K562 (cell line): ENCODE measurements around the gene RBBP7. TPM values are rescaled to one million over a fixed set of nuclear protein-coding genes. Genes with fewer than 3 reads are reported as not detected.
A peak's percentile ranks its signal among the peaks of the same experiment; 100 is the strongest.

Experiments
- ATAC-seq: fragments of 200-7000 bp; cut with Tn5 transposase; 3 replicates; pipeline ENCODE4 v1.9.1; 2020; ENCODE audit warnings: moderate library complexity
- BruUV-seq: library from RNA; stranded (reverse); fragments of 400-500 nt; replicated peaks from 2 replicates; lab custom pipeline; 2021; lab: Mats Ljungman, UMichigan
- CTCF ChIA-PET: fragments of 300-600 bp; formaldehyde crosslinking; extraction: SDS; loops from one replicate; lab custom pipeline; 2021; ENCODE audit warnings: low intra/inter-chr PET ratio; lab: Yijun Ruan, JAX
- POLR2A ChIA-PET: fragments of 300-600, 350-650 bp; sonication (Branson Sonifier 250); formaldehyde crosslinking; extraction: SDS; loops from one replicate; lab custom pipeline; 2021; ENCODE audit warnings: antibody characterized with exemption, inconsistent platforms; lab: Yijun Ruan, JAX
- DNase-seq, 4 experiments: peaks; one replicate each; pipeline versions ENCODE4 v3.0.0 to v3.0.0-alpha.2; 2011 to 2018; ENCODE audit warnings: low spot score in 3 of 4, mixed read lengths in 3 of 4; ENCODE audit errors: extremely low read depth in 1 of 4
- FAIRE-seq: peaks from 2 replicates; lab custom pipeline; 2011; peaks lifted over from hg19 to GRCh38; lab: Jason Lieb, UNC
- H2AFZ ChIP-seq: 2 replicates; pipeline ENCODE4 v1.6.0; 2011; ENCODE audit warnings: low read depth, low read length, control low read depth, inconsistent platforms
- H3K27ac ChIP-seq: fragments of 200-600 bp; 3 replicates; pipeline ENCODE4 v1.8.0; 2011; ENCODE audit warnings: low read depth, mild to moderate bottlenecking, control low read depth, inconsistent platforms, low read length, moderate library complexity, mixed read lengths; ENCODE audit errors: extremely low read depth
- H3K27me3 ChIP-seq, 2 experiments: fragments of 300-600 bp in 1 of 2; 2 replicates in 1 of 2; 3 replicates in 1 of 2; pipeline versions ENCODE4 v1.6.0 to v1.8.0; 2011; ENCODE audit warnings: inconsistent platforms in 2 of 2, low read length in 2 of 2, mild to moderate bottlenecking in 1 of 2, mixed read lengths in 1 of 2, moderate library complexity in 1 of 2; ENCODE audit not compliant: control insufficient read depth in 2 of 2, insufficient read depth in 2 of 2
- H3K36me3 ChIP-seq: fragments of 300-600 bp; 3 replicates; pipeline ENCODE4 v1.8.0; 2011; ENCODE audit warnings: mild to moderate bottlenecking, low read length, inconsistent platforms; ENCODE audit not compliant: control insufficient read depth, insufficient read depth
- H3K4me1 ChIP-seq, 2 experiments: fragments of 200-600 bp in 1 of 2; replicated peaks in 1 of 2; 2 replicates in 1 of 2; 3 replicates in 1 of 2; pipeline versions ENCODE4 v1.5.1 to v1.8.0; 2011; ENCODE audit warnings: inconsistent platforms in 2 of 2, low read length in 2 of 2, mild to moderate bottlenecking in 1 of 2, mixed read lengths in 1 of 2, moderate library complexity in 1 of 2; ENCODE audit not compliant: control insufficient read depth in 2 of 2, insufficient read depth in 2 of 2
- H3K4me2 ChIP-seq: 2 replicates; pipeline ENCODE4 v1.6.1; 2011; ENCODE audit warnings: low read length, control low read depth, inconsistent platforms, mixed read lengths; ENCODE audit not compliant: insufficient read depth
- H3K4me3 ChIP-seq: fragments of 200-600 bp; sonication (generic), shearing (Covaris generic); 2 replicates; pipeline ENCODE4 v1.5.1; 2016; ENCODE audit warnings: control low read depth, inconsistent platforms
- H3K79me2 ChIP-seq: fragments of 200-600 bp; 3 replicates; pipeline ENCODE4 v1.8.0; 2011; ENCODE audit warnings: low read length, inconsistent platforms; ENCODE audit not compliant: control insufficient read depth, insufficient read depth
- H3K9ac ChIP-seq, 2 experiments: 2 replicates each; pipeline versions ENCODE4 v1.6.0 to v1.6.1; 2011; ENCODE audit warnings: low read depth in 2 of 2, low read length in 2 of 2, control low read depth in 1 of 2, inconsistent platforms in 1 of 2, mild to moderate bottlenecking in 1 of 2, mixed read lengths in 1 of 2; ENCODE audit not compliant: insufficient read depth in 1 of 2
- H3K9me1 ChIP-seq: one replicate; pipeline ENCODE4 v1.6.0; 2011; ENCODE audit warnings: inconsistent platforms, mild to moderate bottlenecking, low read length, moderate library complexity; ENCODE audit not compliant: control insufficient read depth, insufficient read depth
- H3K9me3 ChIP-seq: replicated peaks from 2 replicates; pipeline ENCODE4 v1.5.1; 2011; ENCODE audit warnings: low read depth, low read length, inconsistent platforms; ENCODE audit not compliant: control insufficient read depth, insufficient read depth
- H4K20me1 ChIP-seq: replicated peaks from 2 replicates; pipeline ENCODE4 v1.6.1; 2011; ENCODE audit warnings: low read length, inconsistent platforms, mixed read lengths; ENCODE audit not compliant: control insufficient read depth, insufficient read depth
- CHD4 ChIP-seq: fragments of 200-600 bp; sonication (generic); IDR thresholded peaks from 3 replicates; pipeline ENCODE4 v1.6.1; 2012; ENCODE audit warnings: low read depth, mild to moderate bottlenecking, mixed read lengths, low read length, inconsistent platforms; ENCODE audit not compliant: insufficient read depth, insufficient replicate concordance, poor library complexity, severe bottlenecking
- EGR1 ChIP-seq: fragments of 450-650 bp; conservative IDR thresholded peaks from 2 replicates; pipeline ENCODE4 v1.6.1; 2017; ENCODE audit warnings: mild to moderate bottlenecking
- GABPA ChIP-seq: fragments of 200-800 bp; sonication (Bioruptor generic); conservative IDR thresholded peaks from 2 replicates; pipeline ENCODE4 v1.6.1; 2016; ENCODE audit warnings: low read depth, missing genetic modification characterization, missing compliant biosample characterization
- KDM1A ChIP-seq, 2 experiments: fragments of 450-650 bp; IDR thresholded peaks; 2 replicates each; pipeline ENCODE4 v1.6.1; 2016; ENCODE audit warnings: mild to moderate bottlenecking in 2 of 2
- POLR2AphosphoS5 ChIP-seq: IDR thresholded peaks from 2 replicates; pipeline ENCODE4 v1.6.1; 2011; ENCODE audit warnings: mild to moderate bottlenecking, low read depth, low read length, moderate library complexity; ENCODE audit not compliant: control insufficient read depth, insufficient read depth
- WGBS: fragments of 100-300 bp; shearing (Covaris generic); methylation state at CpG from one replicate; pipeline ENCODE4 v1.1.6; 2016; ENCODE audit warnings: low coverage, mixed read lengths; ENCODE audit not compliant: insufficient coverage; ENCODE audit errors: missing lambda C conversion rate; 5-methylcytosine and 5-hydroxymethylcytosine counted together
- in situ Hi-C: fragments of 300-500 bp; cut with MboI; formaldehyde crosslinking; loops from 4 replicates; pipeline ENCODE4 v1.15.0; 2018; ENCODE audit warnings: inconsistent platforms, mixed read lengths
- intact Hi-C: fragments of 100-400 bp; cut with micrococcal nuclease; formaldehyde crosslinking; loops from 2 replicates; pipeline ENCODE4 v1.14.2; 2022
- polyA plus RNA-seq, 8 experiments: library from polyadenylated mRNA; depleted of rRNA in 4 of 8; stranded (reverse) in 5 of 8; unstranded in 3 of 8; fragments of >200 nt; fragmentation: Nextera tagmentation in 2 of 8; fragmentation: Illumina TruSeq in 1 of 8; extraction: Ambion mirVana in 2 of 8; extraction: Trizol in 1 of 8; gene quantifications; 2 replicates each; pipeline versions ENCODE4 v1.2.1 to v1.2.3, GENCODE V29; 2011 to 2014; ENCODE audit warnings: inconsistent platforms in 1 of 8, missing spikeins in 1 of 8
- total RNA-seq, 7 experiments: library from RNA; depleted of rRNA in 6 of 7; stranded (reverse); fragments of >200 nt in 6 of 7; fragmentation: Illumina TruSeq in 2 of 7; extraction: Trizol in 2 of 7; gene quantifications; 2 replicates each; pipeline versions ENCODE4 v1.2.1 to v1.2.3, GENCODE V29; 2011 to 2021; ENCODE audit warnings: low replicate concordance in 1 of 7
- TF ChIP-seq, protein P1 (sequence below), 2 experiments: fragments of 450-650 bp in 1 of 2; sonication (generic) in 1 of 2; formaldehyde crosslinking in 1 of 2; IDR thresholded peaks in 1 of 2; conservative IDR thresholded peaks in 1 of 2; 2 replicates each; pipeline versions ENCODE4 v1.6.1 to v1.8.1; 2016 to 2023; ENCODE audit warnings: mild to moderate bottlenecking in 2 of 2, moderate library complexity in 2 of 2, inconsistent platforms in 1 of 2, missing genetic modification reagents in 1 of 2
- TF ChIP-seq, protein P2 (sequence below): fragments of 250-450 bp; sonication (Bioruptor Pico); IDR thresholded peaks from 2 replicates; pipeline ENCODE4 v1.4.0; 2020; ENCODE audit warnings: mild to moderate bottlenecking, moderate library complexity

Gene RBBP7
- total and polyA plus RNA-seq, 9 of the 15 experiments (the other 6 are each of a cell fraction or from before 2014, with no cell fraction given), result 79.0 to 364 (median 182) TPM

DNA sequence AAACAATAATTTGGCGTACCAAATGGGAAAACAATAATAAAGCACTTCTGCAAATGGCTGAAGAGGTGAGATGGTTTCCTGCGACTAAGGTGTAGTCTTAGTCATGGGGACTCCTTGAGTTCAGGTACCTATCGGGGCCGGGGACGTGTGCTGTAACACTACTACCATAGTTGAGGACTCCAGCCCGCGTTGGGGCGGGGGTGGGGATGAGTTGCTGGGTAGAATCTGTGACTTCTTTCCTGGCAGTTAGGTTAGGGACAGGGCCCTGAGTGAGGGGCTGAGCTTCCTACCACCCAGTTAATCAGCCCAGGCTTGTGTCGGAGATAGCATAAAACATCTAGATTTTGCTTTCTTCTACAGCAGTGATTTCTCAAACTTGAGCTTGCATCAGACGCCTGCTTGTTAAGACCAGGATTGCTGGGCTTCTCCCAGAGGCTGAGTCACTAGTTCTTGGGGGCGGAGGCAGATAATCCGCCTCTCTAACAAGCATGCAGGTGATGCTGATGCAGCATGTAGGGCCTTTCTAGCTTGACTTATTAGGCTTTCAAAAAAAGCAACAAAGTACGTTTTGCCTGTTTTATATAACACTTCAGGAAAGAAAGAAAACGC is 30.2 kb downstream of the RBBP7 start:
- CTCF ChIA-PET, result no interaction called here
- FAIRE-seq (no peak), ATAC-seq (0 out of 3 replicates have a peak, but pooled peaks have one; percentile 21), DNase-seq (peak in 1 of 4 experiments; percentile 29)
- Histone ChIP-seq H3K4me3 (no peak overlapping the region), H3K9ac (no peak overlapping the region), H3K9me3 (no peaks in the 10 kb centered on the region), H4K20me1 (no peaks in the 10 kb centered on the region), H3K4me1 (peaks cover 0 to 3% of the 10 kb centered on the region in 2 experiments; a peak in 3 of 5 replicates), H3K27ac (no peak overlapping the region), H3K36me3 (peaks cover 96% of the 10 kb centered on the region), H2AFZ (no peak overlapping the region), H3K27me3 (no peaks in the 10 kb centered on the region), H3K9me1 (no peaks in the 10 kb centered on the region), H3K4me2 (no peak overlapping the region)
- 76% methylated on average over 7 of the region's 14 CpGs for WGBS
- in situ Hi-C loops, result no loop called here
- POLR2A ChIA-PET, result no interaction called here
- intact Hi-C loops, result no loop called here
- no peak for TF ChIP-seq GABPA (tag)
- peak; percentile 32; the same call in 1 of the 2 replicates for TF ChIP-seq EGR1
- 0 out of 4 replicates have a peak, but pooled peaks of 1 of the 2 experiments have one; percentile 30 for TF ChIP-seq KDM1A (IDR thresholded peaks at IDR 0.05)
- 0 out of 2 replicates have a peak, but pooled peaks have one; percentile 4 for TF ChIP-seq POLR2AphosphoS5
- TF ChIP-seq, protein P1, sequence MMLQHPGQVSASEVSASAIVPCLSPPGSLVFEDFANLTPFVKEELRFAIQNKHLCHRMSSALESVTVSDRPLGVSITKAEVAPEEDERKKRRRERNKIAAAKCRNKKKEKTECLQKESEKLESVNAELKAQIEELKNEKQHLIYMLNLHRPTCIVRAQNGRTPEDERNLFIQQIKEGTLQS (IDR thresholded peaks at IDR 0.05), result peak; percentile 50
- TF ChIP-seq, protein P1 (CRISPR knock-in tag; conservative IDR thresholded peaks at IDR 0.05), result no peak
- TF ChIP-seq, protein P2, sequence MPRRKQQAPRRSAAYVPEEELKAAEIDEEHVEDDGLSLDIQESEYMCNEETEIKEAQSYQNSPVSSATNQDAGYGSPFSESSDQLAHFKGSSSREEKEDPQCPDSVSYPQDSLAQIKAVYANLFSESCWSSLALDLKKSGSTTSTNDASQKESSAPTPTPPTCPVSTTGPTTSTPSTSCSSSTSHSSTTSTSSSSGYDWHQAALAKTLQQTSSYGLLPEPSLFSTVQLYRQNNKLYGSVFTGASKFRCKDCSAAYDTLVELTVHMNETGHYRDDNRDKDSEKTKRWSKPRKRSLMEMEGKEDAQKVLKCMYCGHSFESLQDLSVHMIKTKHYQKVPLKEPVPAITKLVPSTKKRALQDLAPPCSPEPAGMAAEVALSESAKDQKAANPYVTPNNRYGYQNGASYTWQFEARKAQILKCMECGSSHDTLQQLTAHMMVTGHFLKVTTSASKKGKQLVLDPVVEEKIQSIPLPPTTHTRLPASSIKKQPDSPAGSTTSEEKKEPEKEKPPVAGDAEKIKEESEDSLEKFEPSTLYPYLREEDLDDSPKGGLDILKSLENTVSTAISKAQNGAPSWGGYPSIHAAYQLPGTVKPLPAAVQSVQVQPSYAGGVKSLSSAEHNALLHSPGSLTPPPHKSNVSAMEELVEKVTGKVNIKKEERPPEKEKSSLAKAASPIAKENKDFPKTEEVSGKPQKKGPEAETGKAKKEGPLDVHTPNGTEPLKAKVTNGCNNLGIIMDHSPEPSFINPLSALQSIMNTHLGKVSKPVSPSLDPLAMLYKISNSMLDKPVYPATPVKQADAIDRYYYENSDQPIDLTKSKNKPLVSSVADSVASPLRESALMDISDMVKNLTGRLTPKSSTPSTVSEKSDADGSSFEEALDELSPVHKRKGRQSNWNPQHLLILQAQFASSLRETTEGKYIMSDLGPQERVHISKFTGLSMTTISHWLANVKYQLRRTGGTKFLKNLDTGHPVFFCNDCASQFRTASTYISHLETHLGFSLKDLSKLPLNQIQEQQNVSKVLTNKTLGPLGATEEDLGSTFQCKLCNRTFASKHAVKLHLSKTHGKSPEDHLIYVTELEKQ (CRISPR knock-in tag), result no peak
- TF ChIP-seq CHD4, result no peak
- TF ChIP-seq, all 486 proteins: peak for 4
- BruUV-seq, result no TSS peak
- H3K79me2 ChIP-seq, result no peaks in the 10 kb centered on the region
